Transverse colon (tissue), 4 donors: Measurements from ENCODE around the gene SUN2.

ENCODE experiments used
- POLR2A ChIP-seq: fragments of 450-650 bp; IDR thresholded peaks from one replicate; pipeline ENCODE4 v1.6.1; 2016; ENCODE audit warnings: antibody characterized with exemption, mild to moderate bottlenecking, moderate library complexity
- POLR2AphosphoS5 ChIP-seq, 3 donors: sonication (generic); formaldehyde crosslinking; IDR thresholded peaks; one replicate each; pipeline ENCODE4 v1.6.1; 2016; ENCODE audit warnings: antibody characterized with exemption in 3 of 3
- TF ChIP-seq, protein P1 (sequence below), 5 experiments: fragments of 200-600 bp in 3 of 5; fragments of 450-650 bp in 2 of 5; sonication (generic) in 3 of 5; IDR thresholded peaks; 1 replicate in 2 of 5; 2 replicates in 3 of 5; pipeline ENCODE4 v1.5.1; 2016 to 2017; ENCODE audit warnings: antibody characterized with exemption in 5 of 5, inconsistent platforms in 3 of 5, mild to moderate bottlenecking in 2 of 5, moderate library complexity in 1 of 5

DNA sequence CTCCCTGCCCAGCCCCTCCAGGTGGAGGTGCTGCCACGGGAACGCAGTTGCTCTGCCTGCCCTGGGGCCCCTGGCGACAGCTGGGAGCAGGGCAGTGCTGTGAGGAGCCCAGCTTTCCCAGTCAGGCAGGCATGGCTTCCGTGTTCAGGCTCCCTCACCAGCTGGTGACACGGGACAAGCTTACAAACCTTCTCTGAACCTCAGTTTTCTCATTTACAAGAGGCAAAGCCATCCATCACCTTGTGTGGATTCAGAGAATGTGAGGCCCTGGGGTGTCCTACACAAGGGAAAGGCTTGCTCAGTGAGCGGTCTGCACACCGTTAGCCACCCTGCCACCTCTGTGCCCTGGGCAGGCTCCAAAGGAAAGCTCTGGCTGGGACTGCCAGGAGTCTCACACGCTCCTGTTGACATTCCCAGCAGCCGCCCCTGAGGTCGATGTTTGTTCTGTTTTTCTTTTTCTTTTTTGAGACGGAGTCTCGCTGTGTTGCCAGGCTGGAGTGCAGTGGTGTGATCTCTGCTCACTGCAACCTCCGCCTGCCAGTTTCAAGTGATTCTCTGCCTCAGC lies 23.5 kb downstream of the SUN2 start:
- TF ChIP-seq POLR2A (no peak), POLR2AphosphoS5 (IDR thresholded peaks at IDR 0.05) (peak in 2 of 3 donors; percentile 2 to 36)
- TF ChIP-seq, protein P1, sequence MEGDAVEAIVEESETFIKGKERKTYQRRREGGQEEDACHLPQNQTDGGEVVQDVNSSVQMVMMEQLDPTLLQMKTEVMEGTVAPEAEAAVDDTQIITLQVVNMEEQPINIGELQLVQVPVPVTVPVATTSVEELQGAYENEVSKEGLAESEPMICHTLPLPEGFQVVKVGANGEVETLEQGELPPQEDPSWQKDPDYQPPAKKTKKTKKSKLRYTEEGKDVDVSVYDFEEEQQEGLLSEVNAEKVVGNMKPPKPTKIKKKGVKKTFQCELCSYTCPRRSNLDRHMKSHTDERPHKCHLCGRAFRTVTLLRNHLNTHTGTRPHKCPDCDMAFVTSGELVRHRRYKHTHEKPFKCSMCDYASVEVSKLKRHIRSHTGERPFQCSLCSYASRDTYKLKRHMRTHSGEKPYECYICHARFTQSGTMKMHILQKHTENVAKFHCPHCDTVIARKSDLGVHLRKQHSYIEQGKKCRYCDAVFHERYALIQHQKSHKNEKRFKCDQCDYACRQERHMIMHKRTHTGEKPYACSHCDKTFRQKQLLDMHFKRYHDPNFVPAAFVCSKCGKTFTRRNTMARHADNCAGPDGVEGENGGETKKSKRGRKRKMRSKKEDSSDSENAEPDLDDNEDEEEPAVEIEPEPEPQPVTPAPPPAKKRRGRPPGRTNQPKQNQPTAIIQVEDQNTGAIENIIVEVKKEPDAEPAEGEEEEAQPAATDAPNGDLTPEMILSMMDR (IDR thresholded peaks at IDR 0.05), result no peak
